NCI-H2171 (cell line): ENCODE data around the gene ZC3H7A.
"Not testable (repeated sequence)": the region's sequence is repeated elsewhere in the genome, so short reads cannot be mapped to it uniquely, and the experiment has no call there.

Experiments
- DNase-seq: peaks from one replicate; lab custom pipeline; 2025; lab: John Stamatoyannopoulos, UW

Gene ZC3H7A

GRCh38 chr16:11797166-11797956, at the start of gene ZC3H7A:
Gene ZC3H7A (minus strand): TSS chr16:11797258. CDS start chr16:11782354, 14,904 bp downstream.
- DNase-seq, result peak; percentile 93

DNA sequence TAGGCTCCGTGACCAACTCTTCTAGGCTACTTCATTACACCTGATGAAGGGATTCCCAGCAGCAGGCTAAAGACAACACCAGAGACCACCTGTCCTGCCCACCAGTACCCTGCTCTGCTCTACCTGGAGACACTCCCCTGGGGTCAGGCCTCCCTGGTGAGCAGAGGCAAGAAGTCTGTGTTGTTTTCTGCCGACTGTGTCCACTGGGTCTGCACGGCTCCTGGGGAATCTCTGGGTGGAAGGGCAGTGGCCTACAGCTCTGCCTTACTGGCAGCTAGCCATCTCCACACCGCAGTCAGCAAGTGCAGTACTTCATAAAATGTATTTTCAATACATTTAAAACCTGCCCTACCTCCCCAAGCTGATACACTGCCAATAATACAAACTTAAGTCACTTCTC, 47.4 kb upstream of the ZC3H7A start:
- DNase-seq, result no peak

DNA sequence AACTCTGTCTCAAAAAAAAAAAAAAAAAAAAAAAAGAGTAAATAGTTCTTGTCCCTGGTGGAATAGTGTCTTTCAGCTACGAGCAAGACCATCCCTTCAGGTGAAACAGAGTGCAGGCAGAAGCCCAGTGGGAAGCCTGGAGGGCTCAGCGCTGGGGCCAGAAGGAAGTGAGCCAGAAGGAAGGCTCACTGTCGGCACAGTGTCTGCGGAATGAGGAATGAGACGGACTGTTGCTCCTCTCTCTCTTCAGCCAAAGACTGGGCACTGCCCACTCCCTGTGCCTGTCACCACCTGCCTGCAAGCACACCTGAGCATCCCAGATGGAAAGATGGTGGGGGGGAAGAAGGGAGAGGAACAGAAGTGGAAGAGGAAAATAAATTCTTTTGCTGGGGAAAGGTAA, 46.8 kb upstream of the ZC3H7A start:
- DNase-seq, result no peak

GRCh38 chr16:11843206-11843605, 46.1 kb upstream of the ZC3H7A start:
- DNase-seq, result no peak

DNA sequence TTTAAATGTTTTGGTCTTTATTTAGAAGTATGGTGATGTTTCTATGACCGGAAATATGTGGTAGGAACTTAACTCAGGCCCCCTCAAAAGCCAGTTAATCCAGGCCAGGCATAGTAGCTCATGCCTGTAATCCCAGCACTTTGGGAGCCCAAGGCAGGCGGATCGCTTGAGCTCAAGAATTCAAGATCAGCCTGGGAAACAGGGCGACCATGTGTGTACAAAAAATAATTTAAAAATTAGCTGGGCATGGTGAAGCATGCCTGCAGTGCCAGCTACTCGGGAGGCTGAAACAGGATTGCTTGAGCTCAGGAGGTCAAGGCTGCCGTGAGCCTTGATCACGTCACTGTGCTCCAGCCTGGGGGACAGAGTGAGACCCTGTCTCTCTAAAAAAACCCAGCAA, 44.0 kb upstream of the ZC3H7A start:
- DNase-seq, result no peak

GRCh38 chr16:11836650-11837244, 39.7 kb upstream of the ZC3H7A start:
- no peak for DNase-seq

DNA sequence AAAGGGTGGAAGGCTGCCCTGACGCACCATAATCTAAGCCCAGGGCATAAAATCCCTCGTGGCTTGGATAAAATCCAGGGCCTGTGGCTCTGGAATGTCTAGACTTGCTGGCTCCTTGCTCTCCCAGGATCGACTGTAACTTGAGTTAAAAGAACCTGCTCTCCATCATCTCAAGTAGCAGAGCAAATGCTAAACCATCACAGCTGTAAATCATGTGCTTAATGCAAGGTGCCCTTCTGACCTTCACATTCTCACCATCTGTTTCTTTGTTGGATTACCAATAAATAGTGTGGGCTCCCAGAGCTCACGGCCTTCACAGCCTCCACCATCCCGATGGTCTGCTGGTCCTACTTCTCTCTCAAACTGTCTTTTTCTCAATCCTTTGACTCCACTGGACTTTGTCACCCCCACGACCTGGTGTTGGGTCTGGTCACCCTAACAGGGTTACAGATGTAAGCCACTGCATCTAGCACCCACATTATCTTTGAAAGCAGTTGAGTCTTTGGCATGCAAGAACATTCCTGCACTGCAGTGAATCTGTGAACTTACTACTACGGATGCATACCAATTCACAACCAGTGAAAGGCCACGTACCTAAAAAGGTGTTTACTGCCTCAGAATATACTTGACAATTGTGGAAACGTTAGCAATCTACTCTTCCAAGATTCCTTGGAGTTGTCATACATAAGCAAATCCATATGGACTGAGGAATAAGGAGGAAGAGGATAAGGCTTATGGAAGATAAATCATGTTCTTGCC, 39.0 kb upstream of the ZC3H7A start:
- DNase-seq, result peak; percentile 26

DNA sequence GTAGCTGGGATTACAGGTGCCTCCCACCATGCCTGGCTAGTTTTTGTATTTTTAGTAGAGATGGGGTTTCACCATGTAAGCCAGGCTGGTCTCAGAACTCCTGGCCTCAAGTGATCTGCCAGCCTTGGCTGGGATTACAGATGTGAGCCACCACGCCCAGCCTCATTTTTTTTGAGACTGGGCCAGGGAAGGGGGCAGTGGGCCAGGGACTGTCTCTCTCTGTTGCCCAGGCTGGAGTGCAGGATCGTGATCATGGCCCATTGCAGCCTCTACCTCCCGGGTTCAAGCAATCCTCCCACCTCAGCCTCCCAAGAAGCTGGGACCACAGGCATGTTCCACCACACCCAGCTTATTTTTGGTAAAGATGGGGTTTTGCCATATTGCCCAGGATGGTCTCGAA, 38.3 kb upstream of the ZC3H7A start:
- DNase-seq, result no peak

DNA sequence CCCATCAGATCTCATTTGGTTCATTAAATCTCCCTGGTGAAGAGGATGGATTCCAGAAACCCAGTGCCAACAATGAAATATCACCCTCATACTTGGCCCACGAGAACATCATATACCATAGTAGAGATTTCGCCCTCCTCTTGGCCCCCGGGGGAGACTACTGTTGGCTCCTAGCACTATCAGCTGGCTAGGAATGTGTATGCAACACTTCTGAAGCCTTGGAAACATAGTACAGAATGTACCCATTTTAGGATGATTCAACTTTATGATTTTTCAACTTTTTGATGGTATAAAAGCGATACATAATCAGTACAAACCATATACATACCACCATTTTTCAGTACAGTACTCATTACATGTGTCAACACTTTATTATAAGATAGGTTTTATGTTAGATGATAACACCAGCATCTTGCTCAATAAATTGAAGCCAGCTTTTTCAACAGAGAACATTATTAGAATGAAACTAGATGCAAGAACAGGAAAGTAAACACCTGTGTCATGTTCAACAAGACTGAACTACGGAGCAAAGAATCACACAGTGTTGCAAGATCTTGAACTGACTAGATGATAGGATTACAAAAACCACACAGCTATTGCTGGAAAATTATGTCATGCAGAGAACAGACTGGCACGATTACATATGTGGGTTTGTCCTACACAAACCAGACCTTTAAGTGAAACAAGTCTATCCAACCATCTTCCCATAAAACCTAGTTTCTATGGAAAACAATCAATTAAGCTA, 37.1 kb upstream of the ZC3H7A start:
- no peak for DNase-seq

DNA sequence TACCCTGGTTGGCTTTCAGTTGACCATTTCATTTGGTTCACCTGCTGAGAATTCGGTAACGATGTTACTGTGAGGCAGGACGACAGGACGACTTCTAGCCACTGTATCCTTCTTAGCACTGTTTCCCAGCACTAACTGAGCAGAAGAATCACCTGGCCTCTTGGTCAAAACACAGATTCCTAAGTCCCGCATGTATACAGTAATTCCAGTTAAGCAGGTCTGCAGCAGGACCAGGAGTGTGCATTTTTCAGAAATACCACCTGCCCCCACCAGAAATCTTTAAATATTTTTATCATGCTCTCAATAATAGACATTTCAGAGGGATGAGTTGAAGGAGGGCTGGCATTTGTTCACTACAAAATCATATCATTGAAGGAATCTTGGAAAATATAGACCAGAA, 31.6 kb upstream of the ZC3H7A start:
- no peak for DNase-seq

GRCh38 chr16:11825520-11826165, 28.6 kb upstream of the ZC3H7A start:
- not testable (repeated sequence) for DNase-seq

DNA sequence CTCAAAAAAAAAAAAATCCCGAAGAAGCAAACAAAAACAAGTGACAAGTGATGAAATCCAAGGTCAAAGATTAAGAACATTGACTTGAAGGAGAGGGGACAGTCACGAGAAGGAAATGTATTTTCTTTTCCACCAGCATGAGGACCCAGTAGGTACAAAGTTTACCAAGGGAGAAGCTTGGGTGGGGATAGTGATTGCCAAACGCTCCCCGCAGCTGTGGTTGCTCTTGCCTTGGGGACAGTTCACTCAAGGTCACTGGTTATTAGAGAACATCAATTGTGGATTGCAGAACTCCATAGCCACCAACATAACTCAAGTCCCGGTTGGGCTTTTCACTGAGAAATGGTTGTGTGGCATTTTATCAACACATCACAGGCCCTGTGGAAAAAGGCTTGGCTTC, 27.3 kb upstream of the ZC3H7A start:
- DNase-seq, result no peak

- DNase-seq, result not testable (repeated sequence)
Observed at GRCh38 chr16:11823645-11824044, 26.6 kb upstream of the ZC3H7A start.

- DNase-seq, result no peak
Observed at GRCh38 chr16:11819798-11820197, 22.7 kb upstream of the ZC3H7A start.

- not testable (repeated sequence) for DNase-seq
Observed at GRCh38 chr16:11818970-11819369, 21.9 kb upstream of the ZC3H7A start.

DNA sequence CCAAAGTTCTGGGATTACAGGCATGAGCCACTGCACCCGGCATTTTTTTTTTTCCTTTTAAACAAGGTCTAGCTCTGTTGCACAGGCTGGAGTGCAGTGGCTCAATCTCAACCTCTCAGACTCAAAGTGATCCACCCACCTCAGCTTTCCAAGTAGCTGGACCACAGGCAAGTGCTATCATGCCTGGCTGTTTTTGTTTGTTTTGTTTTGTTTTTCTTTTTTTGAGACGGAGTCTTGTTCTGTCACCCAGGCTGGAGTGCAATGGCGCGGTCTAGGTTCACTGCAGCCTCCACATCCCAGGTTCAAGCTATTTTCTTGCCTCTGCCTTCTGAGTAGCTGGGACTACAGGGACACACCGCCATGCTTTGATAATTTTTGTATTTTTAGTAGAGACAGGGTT, 19.1 kb upstream of the ZC3H7A start:
- DNase-seq, result no peak

DNA sequence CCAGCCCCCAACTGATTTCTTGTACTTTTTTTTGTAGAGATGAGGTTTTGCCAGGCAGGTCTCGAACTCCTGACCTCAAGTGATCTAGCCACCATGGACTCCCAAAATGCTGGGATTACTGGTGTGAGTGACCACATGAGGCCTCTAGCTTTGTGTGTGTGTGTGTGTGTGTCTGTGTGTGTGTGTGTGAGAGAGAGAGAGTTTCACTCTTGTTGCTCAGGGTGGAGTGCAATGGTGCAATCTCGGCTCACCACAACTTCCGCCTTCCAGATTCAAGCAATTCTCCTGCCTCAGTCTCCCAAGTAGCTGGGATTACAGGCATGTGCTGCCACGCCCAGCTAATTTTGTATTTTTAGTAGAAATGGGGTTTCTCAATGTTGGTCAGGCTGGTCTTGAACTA, 17.7 kb upstream of the ZC3H7A start:
- not testable (repeated sequence) for DNase-seq

DNA sequence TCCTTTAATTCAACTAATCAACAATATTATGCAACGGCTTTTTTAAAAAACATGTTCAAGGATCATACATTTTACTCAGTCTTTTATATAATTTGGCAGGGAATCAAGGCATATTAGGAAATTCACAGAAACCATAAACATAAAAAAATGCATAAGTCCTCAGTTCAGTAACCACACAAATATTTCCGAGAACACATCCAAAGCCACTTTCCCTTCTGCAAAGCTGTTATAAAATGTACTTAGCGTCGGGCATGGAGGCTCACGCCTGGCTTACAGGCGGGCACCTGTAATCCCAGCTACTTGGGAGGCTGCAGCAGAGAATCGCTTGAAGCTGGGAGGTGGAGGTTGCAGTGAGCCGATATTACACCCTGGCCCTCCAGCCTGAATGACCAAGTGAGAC, 9.7 kb upstream of the ZC3H7A start:
- DNase-seq, result no peak

- no peak for DNase-seq
Observed at GRCh38 chr16:11805556-11805955, 8.5 kb upstream of the ZC3H7A start.

DNA sequence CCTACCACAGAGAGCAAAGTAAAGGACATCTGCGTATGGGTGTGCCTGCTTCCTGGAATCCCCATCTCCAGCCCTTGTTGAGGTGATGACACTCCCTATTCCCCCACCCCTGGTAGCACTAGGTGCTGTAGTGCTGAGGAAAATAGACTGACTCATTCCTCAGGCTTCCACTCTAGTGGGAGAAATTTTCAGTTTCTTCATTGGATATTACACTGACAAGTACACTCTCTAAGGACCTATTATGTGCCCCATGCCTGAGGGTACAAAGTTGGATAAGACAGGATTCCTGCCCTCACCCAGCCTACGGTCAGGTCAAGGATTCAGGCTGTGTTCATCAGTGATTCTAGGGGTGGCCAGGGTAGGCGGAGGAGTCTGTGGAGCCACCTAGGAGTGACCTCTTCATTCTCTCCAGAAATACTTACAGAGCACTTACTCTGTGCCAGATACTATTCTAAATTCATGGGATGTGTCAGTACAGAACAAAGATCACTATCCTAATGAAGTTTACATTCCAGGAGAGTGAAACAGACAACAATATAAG, 4.5 kb upstream of the ZC3H7A start:
- DNase-seq, result no peak

DNA sequence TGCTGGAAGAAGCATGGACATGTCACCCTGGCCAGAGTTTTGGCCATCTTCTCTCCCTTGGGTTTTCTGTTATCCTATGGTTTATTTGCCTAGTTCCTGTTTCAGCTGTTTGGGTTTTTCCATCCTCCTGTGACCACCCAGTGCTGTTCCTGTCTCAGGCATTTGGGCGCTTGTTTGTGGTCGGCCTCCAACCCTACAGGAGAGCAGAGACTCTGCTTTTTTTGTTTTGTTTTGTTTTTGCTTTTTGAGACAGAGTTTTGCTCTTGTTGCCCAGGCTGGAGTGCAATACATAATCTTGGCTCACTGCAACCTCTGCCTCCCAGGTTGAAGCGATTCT, 3.3 kb upstream of the ZC3H7A start:
- DNase-seq, result no peak
